Hindlimb muscle (tissue), 1 donor: ENCODE results near the gene SAMHD1. TPM values are rescaled to one million over a fixed set of nuclear protein-coding genes. Genes with fewer than 3 reads are reported as not detected.
"Not testable (repeated sequence)": the region's sequence is repeated elsewhere in the genome, so short reads cannot be mapped to it uniquely, and the experiment has no call there.

ENCODE experiments used
- DNase-seq: peaks from one replicate; pipeline ENCODE4 v3.0.0-alpha.2; 2013
- polyA plus RNA-seq: library from polyadenylated mRNA; unstranded; fragments of 120-200 nt; gene quantifications from one replicate; pipeline ENCODE4 v1.2.1, GENCODE V29; 2013; ENCODE audit not compliant: insufficient read length

Gene SAMHD1
- polyA plus RNA-seq, 1 donor: 22.2 TPM

DNA sequence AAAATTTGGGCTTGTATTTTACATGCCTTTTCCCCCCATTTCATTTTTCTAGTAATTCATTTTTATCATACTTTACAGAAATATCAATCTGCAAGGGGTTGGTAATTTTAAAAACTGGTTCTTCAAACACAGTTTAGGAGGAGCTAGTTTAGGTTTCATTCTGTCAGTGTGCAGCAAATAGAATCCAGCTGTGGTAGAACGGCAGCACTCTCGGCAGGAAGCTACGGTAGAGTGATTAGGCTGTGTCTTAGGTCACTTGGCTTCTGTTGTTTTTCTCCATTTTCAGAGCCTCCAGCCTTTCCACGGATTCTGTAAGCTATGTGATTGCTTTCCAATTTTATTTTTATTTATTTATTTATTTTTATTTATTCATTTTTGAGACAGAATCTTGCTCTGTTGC lies 42.9 kb downstream of the SAMHD1 start:
- DNase-seq: no peak

DNA sequence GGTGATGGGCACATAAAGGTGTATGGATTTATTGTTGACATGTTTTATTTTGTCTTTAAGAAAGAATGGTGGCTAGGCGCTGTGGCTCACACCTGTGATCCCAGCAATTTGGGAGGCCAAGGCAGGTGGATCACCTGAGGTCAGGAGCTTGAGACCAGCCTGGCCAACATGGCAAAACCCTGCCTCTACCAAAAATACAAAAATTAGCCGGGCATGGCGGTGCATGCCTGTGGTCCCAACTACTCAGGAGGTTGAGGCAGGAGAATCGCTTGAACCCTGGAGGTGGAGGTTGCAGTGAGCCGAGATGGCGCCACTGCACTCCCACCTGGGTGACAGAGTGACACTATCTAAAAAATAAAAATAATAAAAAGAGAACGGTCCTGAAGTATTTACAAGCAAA lies 45.4 kb downstream of the SAMHD1 start:
- DNase-seq: not testable (repeated sequence)

DNA sequence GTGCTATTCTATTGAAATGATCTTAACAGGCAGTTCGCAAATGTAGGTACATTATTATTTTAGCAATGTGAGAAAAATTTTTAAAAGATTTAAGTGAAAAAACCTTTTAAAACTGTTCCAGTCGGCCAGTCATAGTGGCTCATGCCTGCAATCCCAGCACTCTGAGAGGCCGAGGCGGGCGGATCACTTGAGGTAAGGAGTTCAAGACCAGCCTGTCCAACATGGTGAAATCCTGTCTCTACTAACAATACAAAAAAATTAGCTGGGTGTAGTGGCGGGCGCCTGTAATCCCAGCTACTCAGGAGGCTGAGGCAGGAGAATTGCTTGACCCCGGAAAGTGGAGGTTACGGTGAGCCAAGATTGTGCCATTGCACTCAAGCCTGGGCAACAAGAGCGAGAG lies 45.9 kb downstream of the SAMHD1 start:
- not testable (repeated sequence) for DNase-seq

DNA sequence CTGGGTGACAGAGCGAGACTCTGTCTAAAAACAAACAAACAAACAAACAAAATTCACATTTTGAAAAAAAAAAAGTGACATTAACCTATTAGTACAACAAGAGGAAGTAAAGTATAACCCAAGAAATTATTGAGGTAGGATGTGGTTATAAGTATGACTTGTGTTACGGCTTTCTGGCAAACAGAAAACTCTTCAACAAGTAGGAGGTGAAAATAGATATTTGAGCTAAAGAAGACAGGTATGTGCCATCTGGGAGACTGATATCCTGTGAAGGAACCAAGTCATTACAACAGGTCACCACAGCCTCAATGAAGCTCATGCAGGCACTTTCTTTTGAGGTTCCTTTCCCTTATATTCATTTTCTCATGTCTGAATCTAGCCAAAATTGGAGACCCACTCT lies 46.8 kb downstream of the SAMHD1 start:
- no peak for DNase-seq

DNA sequence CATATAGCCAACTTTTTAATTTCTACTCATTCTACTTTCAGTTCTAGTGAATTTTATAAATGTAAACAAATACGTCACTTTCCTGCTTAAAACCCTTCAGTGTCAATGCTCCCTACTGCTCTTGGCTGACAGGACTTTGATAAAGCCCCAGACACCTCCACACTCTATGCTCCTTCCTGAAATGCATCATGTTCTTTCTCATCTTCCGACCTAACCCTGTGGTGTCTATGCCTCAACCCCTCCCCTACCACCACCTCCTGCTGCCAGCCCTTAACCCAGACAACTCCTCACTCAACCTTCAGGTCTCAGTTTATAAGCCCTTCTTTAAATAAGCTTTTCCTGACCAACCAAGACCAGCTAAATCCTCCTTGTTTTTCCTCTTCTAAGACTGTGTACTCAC lies 56.5 kb downstream of the SAMHD1 start:
- no peak for DNase-seq

DNA sequence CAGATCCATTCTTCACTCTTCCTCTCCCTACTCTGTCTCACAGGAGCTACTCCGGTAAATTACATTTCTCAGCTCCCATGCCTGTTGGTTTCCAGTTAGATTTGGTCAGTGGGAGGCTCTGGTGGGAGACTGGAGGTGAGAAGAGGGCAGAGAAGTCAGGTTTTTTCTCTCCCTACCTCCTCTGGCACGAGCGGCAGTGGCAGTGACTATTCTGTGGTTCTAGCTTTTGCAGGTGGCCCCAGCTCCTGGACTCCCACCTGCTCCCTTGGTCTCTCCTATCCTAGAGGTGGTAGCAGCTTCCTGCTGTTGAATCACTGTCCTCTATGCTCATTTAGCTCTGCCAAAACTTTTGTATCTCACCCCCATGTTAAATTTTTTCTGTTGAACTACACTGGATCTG lies 57.7 kb downstream of the SAMHD1 start:
- DNase-seq: no peak

DNA sequence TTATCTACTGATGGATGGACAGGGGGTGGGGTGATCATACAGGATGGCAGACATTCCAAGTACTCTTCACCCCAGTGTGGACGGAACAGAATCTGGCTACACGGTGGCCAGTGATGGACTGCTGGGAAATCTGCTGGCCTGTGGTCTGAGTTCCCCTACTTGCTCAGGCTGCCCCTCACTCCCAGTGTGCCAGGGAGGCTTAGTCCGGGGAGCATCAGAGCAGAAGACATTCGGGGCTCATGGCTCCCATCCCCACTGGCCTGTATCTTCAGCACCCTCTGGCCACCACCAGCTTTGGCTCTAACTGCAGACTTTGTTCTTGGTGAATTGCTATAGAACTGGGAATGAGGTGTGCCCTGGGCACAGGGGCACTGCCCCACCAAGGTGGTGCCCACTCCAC lies 60.3 kb downstream of the SAMHD1 start:
- no peak for DNase-seq

DNA sequence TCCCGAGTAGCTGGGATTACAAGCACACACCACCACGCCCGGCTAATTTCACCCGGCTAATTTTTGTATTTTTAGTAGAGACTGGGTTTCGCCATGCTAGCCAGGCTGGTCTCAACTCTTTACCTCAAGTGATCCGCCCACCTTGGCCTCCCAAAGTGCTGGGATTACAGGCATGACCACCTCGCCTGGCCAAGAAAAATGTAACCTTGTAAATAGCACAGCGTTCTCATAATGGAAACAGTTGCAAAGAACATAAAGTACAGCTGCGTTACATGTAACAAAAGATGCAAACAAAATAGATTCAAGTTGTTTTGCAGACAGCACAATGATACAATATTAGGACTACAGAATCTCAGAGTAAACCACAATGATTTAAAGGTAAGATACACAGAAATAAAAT lies 60.9 kb downstream of the SAMHD1 start:
- DNase-seq: no peak

DNA sequence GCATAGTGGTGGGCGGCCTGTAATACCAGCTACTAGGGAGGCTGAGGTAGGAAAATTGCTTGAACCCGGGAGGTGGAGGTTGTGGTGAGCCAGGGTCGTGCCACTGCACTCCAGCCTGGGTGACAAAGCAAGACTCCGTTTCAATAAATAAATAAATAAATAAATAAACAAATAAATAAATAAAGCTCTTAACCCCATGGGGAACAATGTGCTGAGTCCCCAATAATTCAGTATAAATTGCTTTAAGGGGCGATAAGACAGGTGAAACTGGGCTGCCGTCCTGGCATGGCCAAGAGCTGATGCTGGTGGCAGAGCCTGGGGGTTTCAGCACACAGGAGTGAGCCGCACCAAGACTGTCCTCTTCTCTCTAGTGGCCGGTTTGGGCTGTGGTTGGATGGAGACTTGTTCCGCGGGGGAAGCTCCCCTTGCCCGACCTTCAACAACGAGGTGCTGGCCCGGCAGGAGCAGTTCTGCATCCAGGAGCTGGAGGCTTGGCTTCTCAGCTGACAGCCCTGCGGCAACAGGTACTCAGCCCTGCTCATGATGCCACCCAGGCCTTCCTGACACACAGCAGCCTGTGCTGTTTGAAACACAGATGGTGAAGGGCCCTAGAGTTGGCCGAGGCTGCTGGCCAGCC lies 62.5 kb downstream of the SAMHD1 start:
- no peak for DNase-seq

DNA sequence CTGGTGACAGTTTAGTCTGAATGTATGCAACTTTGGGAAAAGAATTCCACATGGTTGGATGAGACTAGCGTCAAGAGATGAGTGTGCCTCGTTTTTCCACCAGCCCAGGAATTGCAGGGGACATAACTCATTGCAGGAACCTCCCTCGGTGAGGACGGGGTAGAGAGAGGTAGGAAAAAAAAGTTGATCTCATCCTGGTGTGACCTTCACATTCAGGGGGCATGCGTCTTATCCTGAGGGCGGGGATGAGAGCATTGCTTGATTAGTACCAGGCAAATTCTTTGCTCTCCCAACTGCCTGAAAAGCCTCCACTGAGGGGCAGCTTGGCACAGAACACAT lies 63.8 kb downstream of the SAMHD1 start:
- DNase-seq: no peak

DNA sequence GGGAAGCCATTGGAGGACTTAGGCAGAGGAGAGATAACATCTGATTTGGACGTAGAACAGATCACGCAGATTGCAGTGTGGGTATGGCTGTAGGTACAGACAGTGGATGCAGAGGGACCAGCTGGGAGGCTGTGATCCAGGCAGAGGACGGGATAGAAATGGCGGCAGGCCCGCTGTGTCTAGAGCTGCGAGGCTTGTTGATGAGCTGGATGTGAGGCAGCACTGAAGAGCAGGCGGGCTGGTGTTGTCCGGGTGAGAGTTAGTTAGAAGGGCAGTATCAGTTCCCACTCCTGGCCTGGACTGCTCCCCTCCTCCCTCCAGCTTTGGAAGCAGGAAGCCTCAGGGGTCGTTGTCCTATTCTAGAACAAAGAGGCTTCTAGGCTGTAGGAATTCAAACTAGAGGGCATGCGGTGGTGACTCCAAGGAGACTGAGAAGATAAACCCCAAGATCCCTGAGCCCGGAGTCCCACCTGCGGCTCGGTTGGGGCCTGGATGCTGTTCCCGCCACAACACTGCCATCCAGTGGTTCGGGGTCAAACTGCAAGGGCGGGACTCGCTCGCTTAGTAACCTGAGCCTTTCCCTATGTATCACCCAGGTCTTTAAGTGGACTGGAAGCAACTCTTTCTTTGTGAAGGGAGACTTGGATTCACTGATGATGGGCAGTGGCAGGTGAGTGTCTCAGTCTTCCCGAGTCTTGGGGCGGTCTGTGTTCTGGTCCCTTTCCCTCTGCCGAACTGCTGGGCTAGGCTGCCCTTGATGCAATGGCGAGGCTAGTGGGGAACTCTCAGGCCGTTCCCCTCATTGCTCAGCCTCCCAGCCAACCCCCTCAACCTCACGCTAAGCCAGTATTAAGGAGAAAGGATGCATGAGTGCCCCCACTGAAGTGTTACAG lies 64.4 kb downstream of the SAMHD1 start:
- peak; percentile 77 for DNase-seq

DNA sequence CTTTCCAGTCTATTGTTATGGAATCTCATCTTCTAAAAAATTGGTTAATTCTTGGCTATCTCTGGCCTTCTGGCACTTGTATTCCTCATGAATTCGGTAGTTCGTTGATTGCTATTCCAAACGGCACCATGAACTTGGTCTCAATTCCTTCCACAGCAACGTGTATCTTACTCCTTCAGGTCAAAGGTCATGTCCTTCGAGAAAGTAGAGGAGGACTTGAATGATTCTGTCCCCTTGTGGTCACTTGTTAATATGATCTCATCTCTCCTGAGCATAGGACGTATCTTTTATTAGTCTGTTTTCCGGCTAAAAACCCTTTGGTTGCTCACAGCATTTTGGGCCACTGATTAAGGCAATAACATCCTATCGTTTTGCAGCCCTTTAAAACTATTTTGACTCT lies 66.2 kb downstream of the SAMHD1 start:
- DNase-seq: no peak

DNA sequence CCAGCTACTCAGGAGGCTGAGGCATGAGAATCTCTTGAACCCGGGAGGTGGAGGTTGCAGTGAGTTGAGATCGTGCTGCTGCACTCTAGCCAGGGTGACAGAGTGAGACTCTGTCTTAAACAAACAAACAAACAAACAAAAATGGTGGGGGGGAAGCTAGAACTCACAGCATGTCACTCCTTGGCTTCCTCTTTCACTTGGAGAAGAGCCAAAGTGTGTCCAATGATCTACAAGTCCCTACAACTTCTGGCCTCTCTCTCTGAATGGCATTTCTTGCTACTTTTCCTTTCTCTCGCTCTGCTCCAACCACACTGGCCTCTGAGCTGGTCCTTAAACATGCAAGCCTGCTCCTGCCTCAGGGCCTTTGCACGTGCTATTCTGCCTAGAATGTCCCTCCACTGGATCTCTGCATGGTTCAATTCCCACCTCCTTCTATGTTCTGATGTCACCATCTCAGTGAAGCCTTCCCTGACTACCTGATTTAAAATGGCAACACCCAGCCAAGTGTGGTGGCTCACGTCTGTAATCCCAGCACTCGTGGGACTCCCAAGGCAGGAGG lies 67.5 kb downstream of the SAMHD1 start:
- DNase-seq: no peak

DNA sequence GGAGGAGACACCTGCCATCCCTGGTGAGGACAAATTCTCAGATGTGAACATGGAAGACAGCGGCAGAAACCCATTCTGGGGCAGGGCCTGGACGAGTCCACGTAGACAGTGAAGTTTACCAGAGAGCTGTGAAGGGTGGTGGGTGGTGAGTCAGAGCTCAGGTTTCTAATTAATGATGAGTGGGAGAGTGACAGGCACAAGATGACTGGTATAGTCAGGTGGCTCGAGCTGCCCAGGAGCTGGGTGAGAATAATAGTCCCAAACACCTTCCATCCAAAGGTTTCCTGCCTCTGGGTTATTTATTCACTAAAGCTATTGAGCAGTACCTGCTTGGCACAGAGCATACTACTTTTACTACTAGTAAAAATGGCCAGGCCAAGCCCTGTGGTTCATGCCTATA lies 69.6 kb downstream of the SAMHD1 start:
- DNase-seq: no peak

DNA sequence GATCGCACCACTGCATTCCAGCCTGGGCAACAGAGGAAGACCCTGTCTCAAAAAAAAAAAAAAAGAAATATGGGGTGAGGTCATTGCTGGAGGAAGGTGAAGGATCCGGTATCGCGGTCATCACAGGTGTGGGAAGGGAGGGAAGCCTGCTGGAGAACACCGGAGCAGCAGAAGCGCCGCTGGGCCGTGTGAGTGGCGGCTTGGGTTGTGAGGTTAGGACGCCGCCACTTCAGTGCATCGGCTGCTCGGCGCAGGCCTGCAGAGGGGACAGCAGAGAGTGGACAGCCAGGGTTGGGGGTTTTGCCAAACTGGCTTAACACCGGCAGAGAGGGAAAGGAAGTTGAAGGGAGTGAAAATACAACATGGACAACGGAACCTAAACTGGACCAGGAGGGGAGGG lies 70.2 kb downstream of the SAMHD1 start:
- DNase-seq: no peak

DNA sequence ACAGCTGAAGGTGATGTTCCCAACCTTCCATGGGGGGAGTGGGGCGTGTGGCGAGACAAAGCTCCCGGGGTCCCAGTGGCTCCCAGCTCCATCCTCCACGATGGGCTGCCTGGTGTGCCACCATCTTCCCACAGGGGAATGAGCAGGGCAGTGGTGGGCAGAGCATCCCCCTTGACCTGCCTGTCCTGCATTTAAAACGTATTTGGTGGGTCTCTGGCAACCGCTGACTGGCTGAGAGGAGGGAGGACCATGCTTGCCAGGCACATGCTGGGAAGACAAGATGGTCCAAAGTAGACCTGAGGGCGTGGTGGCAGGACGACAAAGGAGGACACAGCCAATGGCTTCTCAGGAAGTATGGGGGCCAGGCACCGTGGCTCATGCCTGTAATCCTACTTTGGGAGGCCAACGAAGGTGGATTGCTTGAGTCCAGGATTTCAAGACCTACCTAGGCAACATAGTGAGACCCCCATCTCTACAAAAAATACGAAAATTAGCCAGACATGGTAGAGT lies 70.7 kb downstream of the SAMHD1 start:
- no peak for DNase-seq

DNA sequence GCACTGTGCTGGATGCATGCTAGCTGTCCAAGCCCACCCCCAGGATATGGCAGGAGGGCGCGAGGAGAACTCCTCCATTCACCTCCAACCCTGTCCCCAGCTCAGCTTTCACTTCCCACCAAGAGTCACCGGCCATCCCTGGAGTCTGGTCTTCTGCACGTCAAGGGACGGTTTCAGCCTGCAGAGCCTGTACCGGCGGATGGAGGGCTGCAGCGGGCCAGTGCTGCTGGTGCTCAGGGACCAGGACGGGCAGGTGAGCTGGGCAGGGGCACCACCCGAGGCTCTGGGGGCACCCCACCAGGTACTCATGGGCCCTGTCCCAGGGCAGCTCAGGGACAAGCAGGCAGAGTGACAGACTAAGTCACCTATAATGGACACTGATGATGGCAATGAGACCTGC lies 72.6 kb downstream of the SAMHD1 start:
- no peak for DNase-seq

DNA sequence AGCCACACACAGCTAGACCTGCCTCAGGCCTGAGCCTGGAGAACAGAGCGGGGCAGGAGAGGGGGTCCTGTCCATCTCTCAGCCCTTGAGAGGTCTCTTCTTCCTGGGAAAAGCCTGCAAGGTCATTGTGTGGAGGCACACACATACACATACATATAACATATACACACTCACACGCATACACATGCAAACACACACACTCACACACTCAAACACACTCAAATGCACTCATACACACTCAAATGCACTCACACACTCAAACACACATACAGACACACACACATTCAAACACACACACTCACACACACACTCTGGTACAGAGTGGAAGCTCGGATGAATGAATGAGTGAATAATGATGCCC lies 75.1 kb downstream of the SAMHD1 start:
- no peak for DNase-seq

DNA sequence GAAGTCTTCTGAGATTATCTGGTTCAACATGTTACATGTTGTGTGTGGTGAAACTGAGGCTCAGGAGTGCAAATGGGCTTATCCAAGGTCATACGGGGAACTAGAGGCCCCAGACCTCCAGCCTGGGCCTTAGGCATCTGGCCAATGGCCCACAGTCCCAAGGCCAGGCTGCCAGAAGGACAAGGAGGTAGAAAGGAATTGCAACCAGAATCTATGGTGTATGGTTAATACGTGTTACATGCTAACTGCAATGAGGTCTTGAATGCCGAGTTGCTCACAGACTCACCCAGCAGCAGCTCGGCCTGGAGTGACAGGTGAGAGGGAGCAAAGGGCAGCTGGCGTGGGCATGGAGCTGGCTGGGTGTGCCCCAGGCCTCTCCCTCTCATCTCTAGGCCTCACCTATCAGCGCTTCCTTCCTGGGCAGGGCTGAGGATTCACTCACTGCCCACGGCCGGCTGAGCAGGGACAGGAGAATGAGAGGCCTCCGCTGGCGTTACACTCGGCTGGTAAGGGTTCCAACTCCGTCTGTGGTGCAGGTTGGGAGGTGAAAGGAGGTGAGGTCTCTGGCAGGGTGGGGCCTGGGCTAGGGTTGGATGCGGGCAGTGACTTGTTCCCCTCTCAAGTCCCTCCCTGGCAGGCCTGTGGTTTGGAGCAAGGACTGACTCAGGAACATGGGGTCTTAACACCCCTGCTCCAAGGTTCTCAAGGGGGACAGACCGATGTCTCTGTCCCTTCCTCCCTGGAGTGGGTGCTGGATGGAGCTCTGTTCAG lies 75.6 kb downstream of the SAMHD1 start, which contains the start of gene TLDC2:
Gene TLDC2, plus strand, starts transcription at position 437 of the 771 bp plus-strand sequence. Its CDS starts 37 bp downstream, at position 474.
- DNase-seq: no peak

DNA sequence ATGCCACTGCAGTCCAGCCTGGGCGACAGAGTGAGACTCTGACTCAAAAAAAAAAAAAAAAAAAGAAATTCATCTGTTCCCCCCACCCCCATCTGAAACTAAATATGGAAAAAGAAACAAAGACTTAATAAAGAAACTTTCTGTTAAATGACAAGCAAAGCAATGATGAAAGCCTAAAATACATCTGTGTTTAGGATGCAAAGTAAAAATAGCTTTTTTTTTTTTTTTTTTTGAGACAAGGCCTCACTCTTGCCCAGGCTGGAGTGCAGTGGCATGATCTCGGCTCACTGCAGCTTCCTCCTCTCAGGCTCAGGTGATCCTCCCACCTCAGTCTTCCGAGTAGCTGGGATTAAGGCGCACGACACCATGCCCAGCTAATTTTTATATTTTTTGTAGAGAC lies 76.4 kb downstream of the SAMHD1 start:
- not testable (repeated sequence) for DNase-seq

DNA sequence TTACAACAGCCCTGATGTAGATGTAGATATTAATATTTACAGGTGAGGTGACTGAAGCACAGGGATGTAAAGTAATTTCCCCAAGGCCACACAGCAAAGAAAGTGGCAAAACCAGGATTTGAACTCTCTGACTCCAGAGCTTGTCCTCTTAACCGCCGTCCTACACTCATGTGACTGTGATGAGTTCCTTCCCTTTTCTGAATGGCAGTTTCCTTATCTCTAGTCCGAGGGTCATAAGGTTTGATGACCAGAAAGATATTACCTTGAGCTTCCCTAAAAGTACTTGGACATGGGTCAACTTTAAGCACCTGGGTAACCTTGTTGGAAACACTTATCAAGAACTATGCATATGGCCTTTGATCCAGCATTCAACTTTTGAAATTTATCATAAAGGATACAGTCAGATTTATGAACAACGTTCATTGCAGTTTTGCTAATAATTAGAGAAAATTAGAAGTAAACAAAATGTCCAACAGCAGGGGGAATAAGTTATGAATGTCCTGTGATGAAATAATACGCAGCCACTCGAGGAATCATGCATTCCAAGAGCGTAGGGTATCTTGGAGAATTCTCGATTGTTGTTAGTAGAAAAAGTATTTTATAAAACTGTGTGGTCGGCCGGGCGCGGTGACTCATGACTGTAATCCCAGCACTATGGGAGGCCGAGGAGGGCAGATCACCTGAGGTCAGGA lies 77.9 kb downstream of the SAMHD1 start:
- DNase-seq: no peak

DNA sequence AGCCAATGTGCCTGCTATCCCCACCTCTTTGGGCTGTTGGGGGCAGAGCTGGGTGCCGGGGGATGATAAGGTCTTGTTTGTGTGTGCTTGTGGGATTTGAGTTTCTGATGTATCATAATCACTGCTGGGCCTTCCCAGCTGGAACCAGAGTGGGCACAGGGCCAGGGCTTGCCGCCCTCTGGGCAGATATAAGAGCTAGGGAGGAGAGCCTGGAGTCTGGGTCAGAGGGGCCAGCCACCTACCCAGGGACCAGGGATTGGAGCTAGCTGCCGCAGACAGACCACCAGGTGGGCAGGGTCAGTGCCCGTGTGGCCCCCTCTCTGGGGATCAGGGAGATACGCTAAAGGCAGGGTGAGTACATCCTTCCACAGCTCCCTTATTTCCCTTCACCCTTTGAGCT lies 78.7 kb downstream of the SAMHD1 start:
- DNase-seq: no peak
